IgD-negative memory B cell (primary cell): ENCODE measurements around the gene PACRG. TPM values are rescaled to one million over a fixed set of nuclear protein-coding genes. Genes with fewer than 3 reads are reported as not detected.

Experiments
- H3K27ac Mint-ChIP-seq, 3 donors: one replicate each; pipeline ENCODE4 v1.8.0; 2020 to 2022; ENCODE audit warnings: mild to moderate bottlenecking in 3 of 3, mixed read lengths in 3 of 3, moderate library complexity in 1 of 3
- H3K27me3 Mint-ChIP-seq: one replicate; pipeline ENCODE4 v1.8.0; 2021; ENCODE audit warnings: mixed read lengths
- H3K36me3 Mint-ChIP-seq: one replicate; pipeline ENCODE4 v1.8.0; 2020; ENCODE audit warnings: mild to moderate bottlenecking, mixed read lengths
- H3K4me1 Mint-ChIP-seq, 3 donors: one replicate each; pipeline ENCODE4 v1.8.0; 2020 to 2022; ENCODE audit warnings: mixed read lengths in 3 of 3, mild to moderate bottlenecking in 1 of 3
- H3K4me3 Mint-ChIP-seq, 4 donors: one replicate each; pipeline ENCODE4 v1.8.0; 2020 to 2022; ENCODE audit warnings: mild to moderate bottlenecking in 4 of 4, mixed read lengths in 4 of 4, moderate library complexity in 3 of 4
- H3K9me3 Mint-ChIP-seq, 3 donors: one replicate each; pipeline ENCODE4 v1.8.0; 2020 to 2021; ENCODE audit warnings: mixed read lengths in 3 of 3, mild to moderate bottlenecking in 1 of 3
- polyA plus RNA-seq: library from polyadenylated mRNA; unstranded; fragments of 300-500 nt; fragmentation: Illumina TruSeq; gene quantifications from one replicate; pipeline ENCODE4 v1.2.3, GENCODE V29; 2021

Gene PACRG
- polyA plus RNA-seq, 1 donor from 2014 or later, result not detected

GRCh38 chr6:163342571-163343539 is 615.1 kb downstream of the PACRG start:
- Mint-ChIP-seq H3K27me3 (no peaks in the 10 kb centered on the region), H3K27ac (no peak overlapping the region), H3K4me1 (no peaks in the 10 kb centered on the region), H3K9me3 (no peaks in the 10 kb centered on the region), H3K36me3 (no peaks in the 10 kb centered on the region), H3K4me3 (no peak overlapping the region)

DNA sequence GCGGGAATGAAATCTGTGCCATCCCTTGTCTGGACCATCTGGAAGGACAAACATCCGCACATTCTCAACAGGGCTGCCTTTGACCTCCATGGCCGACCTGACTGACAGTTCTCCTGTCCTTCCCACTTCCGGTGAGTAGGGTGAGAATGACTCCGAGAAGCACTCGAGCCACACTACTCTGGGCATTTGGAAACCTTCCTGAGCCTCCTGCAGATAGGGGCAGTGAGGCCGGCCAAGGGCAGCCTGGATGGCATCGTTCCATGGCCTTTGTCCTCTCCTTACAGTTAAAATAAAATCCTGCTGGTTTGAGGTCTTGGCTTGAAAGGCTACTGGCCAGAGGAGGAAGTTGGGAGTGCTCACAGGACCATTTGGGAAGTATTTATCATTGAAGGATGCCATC is 615.8 kb downstream of the PACRG start:
- H3K36me3 Mint-ChIP-seq, result no peaks in the 10 kb centered on the region
- no peaks in the 10 kb centered on the region for H3K9me3 Mint-ChIP-seq
- H3K4me3 Mint-ChIP-seq, result no peak overlapping the region
- H3K27ac Mint-ChIP-seq, result no peak overlapping the region
- no peaks in the 10 kb centered on the region for H3K4me1 Mint-ChIP-seq
- H3K27me3 Mint-ChIP-seq, result no peaks in the 10 kb centered on the region

DNA sequence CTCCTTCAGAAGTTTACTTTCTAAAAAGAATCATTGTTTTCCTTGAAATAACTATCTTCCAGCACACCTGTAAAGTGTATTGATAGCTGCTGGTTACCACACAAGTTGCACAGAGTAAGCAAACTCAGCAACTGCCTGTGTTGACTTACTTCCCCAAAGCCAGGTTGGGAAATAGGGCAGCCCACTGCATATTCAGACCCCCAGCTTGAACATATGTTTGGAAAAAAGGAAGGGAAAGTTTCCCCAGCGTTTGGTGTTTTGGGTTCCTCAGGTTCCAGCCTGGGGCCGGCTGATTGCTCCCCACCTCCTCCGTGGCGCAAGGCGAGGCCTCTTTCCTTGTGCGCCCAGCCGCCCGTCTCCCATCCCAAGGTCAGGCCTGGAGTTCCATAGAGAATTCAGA is 616.6 kb downstream of the PACRG start:
- no peaks in the 10 kb centered on the region for H3K36me3 Mint-ChIP-seq
- no peaks in the 10 kb centered on the region for H3K9me3 Mint-ChIP-seq
- H3K4me3 Mint-ChIP-seq, result no peak overlapping the region
- H3K27me3 Mint-ChIP-seq, result no peaks in the 10 kb centered on the region
- no peak overlapping the region for H3K27ac Mint-ChIP-seq
- no peaks in the 10 kb centered on the region for H3K4me1 Mint-ChIP-seq

GRCh38 chr6:163345931-163346330 is 618.2 kb downstream of the PACRG start:
- Mint-ChIP-seq H3K4me1 (no peaks in the 10 kb centered on the region), H3K36me3 (no peaks in the 10 kb centered on the region), H3K9me3 (no peaks in the 10 kb centered on the region), H3K27ac (no peak overlapping the region), H3K27me3 (no peaks in the 10 kb centered on the region), H3K4me3 (no peak overlapping the region)

- H3K4me1 Mint-ChIP-seq, result no peaks in the 10 kb centered on the region
- no peak overlapping the region for H3K4me3 Mint-ChIP-seq
- no peak overlapping the region for H3K27ac Mint-ChIP-seq
- H3K27me3 Mint-ChIP-seq, result no peaks in the 10 kb centered on the region
- no peaks in the 10 kb centered on the region for H3K36me3 Mint-ChIP-seq
- H3K9me3 Mint-ChIP-seq, result no peaks in the 10 kb centered on the region
Observed at GRCh38 chr6:163346497-163346961, 618.8 kb downstream of the PACRG start.

DNA sequence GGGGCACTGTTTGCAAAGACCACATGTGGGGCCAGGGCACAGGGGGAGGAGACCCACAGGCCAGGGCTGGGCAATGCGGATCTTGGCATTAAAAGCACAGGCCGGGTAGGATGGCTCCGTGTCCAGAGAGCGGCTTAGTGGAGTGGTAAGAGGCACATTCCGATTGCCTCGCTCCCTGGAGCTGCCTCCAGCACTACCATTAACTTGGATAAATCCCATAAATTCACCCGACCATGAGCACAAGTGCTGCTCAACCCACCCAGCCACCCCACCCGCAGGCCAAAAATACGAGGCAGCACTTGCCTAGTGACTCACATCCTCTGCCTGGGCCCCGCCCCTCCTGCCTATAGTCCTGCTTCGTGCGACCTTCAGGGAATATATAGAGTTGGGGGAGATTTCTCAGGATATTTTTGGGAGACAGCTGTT is 619.3 kb downstream of the PACRG start:
- H3K4me3 Mint-ChIP-seq, result no peak overlapping the region
- no peaks in the 10 kb centered on the region for H3K36me3 Mint-ChIP-seq
- H3K4me1 Mint-ChIP-seq, result no peaks in the 10 kb centered on the region
- H3K27ac Mint-ChIP-seq, result no peak overlapping the region
- H3K27me3 Mint-ChIP-seq, result no peaks in the 10 kb centered on the region
- H3K9me3 Mint-ChIP-seq, result no peaks in the 10 kb centered on the region

GRCh38 chr6:163348789-163349680 is 621.3 kb downstream of the PACRG start:
- Mint-ChIP-seq H3K9me3 (no peaks in the 10 kb centered on the region), H3K27ac (no peak overlapping the region), H3K4me3 (no peak overlapping the region), H3K4me1 (no peaks in the 10 kb centered on the region), H3K27me3 (no peaks in the 10 kb centered on the region), H3K36me3 (no peaks in the 10 kb centered on the region)

GRCh38 chr6:163349696-163350095 is 621.9 kb downstream of the PACRG start:
- Mint-ChIP-seq H3K9me3 (no peaks in the 10 kb centered on the region), H3K27me3 (no peaks in the 10 kb centered on the region), H3K4me1 (peaks cover 3 to 6% (median 4%) of the 10 kb centered on the region in 3 donors), H3K27ac (no peak overlapping the region), H3K36me3 (no peaks in the 10 kb centered on the region), H3K4me3 (no peak overlapping the region)

DNA sequence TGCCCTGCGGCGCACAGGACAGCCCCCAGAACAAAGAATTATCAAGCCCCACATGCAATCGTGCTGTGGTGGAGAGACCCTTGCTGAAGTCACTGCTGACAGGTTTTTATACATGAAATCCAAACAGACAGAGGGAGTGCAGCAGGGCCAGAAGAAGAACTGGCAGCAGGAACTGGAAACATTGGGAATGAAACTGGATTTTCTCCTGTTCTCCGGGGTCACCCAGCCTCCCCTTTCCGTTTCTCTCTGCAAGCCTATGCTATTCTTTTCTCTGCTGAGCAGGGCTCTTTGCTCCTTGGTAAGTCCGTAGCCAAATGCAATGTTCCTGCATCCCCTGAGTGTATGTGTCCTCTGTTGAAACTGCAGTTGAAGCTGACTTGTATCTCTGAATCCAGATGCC is 623.2 kb downstream of the PACRG start:
- H3K27me3 Mint-ChIP-seq, result no peaks in the 10 kb centered on the region
- H3K36me3 Mint-ChIP-seq, result no peaks in the 10 kb centered on the region
- H3K27ac Mint-ChIP-seq, result peak overlapping the region in 1 of 3 donors; percentile 50
- H3K4me1 Mint-ChIP-seq, result peaks cover 14 to 16% (median 15%) of the 10 kb centered on the region in 3 donors
- no peak overlapping the region for H3K4me3 Mint-ChIP-seq
- no peaks in the 10 kb centered on the region for H3K9me3 Mint-ChIP-seq

- no peaks in the 10 kb centered on the region for H3K36me3 Mint-ChIP-seq
- H3K4me3 Mint-ChIP-seq, result no peak overlapping the region
- no peaks in the 10 kb centered on the region for H3K27me3 Mint-ChIP-seq
- H3K27ac Mint-ChIP-seq, result no peak overlapping the region
- no peaks in the 10 kb centered on the region for H3K9me3 Mint-ChIP-seq
- H3K4me1 Mint-ChIP-seq, result peaks cover 14 to 16% (median 15%) of the 10 kb centered on the region in 3 donors
Observed at GRCh38 chr6:163352011-163352685, 624.4 kb downstream of the PACRG start.

DNA sequence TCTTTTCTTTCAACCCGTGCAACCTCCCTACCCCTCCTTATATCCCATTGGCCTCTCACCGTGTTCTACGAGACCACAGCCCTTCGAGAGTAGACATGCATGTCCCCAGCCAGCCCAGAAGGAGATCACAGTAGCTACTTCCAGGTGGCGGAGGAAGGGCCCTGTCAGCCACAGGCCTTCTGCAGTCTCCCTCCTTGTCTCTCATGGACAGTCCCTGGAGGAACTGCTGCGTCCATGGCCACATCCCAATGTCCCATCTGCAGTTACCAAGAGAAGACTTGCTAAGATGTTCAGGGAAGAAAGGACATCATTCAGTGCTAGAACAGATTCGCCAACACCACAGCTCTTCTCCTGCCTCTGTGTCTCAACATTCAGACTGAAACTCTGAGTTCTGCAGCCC is 625.2 kb downstream of the PACRG start:
- H3K9me3 Mint-ChIP-seq, result no peaks in the 10 kb centered on the region
- no peaks in the 10 kb centered on the region for H3K36me3 Mint-ChIP-seq
- H3K27me3 Mint-ChIP-seq, result no peaks in the 10 kb centered on the region
- H3K4me1 Mint-ChIP-seq, result peaks cover 14 to 16% (median 15%) of the 10 kb centered on the region in 3 donors
- peak overlapping the region in 1 of 4 donors; percentile 30 for H3K4me3 Mint-ChIP-seq
- no peak overlapping the region for H3K27ac Mint-ChIP-seq

GRCh38 chr6:163354085-163354484 is 626.3 kb downstream of the PACRG start:
- no peak overlapping the region for H3K4me3 Mint-ChIP-seq
- no peaks in the 10 kb centered on the region for H3K36me3 Mint-ChIP-seq
- no peak overlapping the region for H3K27ac Mint-ChIP-seq
- H3K4me1 Mint-ChIP-seq, result peaks cover 14 to 16% (median 15%) of the 10 kb centered on the region in 3 donors
- H3K9me3 Mint-ChIP-seq, result no peaks in the 10 kb centered on the region
- no peaks in the 10 kb centered on the region for H3K27me3 Mint-ChIP-seq

GRCh38 chr6:163354761-163355425 is 627.1 kb downstream of the PACRG start:
- peak overlapping the region in 2 of 3 donors; percentile 30 to 47 for H3K27ac Mint-ChIP-seq
- H3K9me3 Mint-ChIP-seq, result no peaks in the 10 kb centered on the region
- H3K4me1 Mint-ChIP-seq, result peaks cover 14 to 16% (median 15%) of the 10 kb centered on the region in 3 donors
- no peaks in the 10 kb centered on the region for H3K27me3 Mint-ChIP-seq
- H3K36me3 Mint-ChIP-seq, result no peaks in the 10 kb centered on the region
- H3K4me3 Mint-ChIP-seq, result peak overlapping the region; percentile 43 to 93 (median 84)

DNA sequence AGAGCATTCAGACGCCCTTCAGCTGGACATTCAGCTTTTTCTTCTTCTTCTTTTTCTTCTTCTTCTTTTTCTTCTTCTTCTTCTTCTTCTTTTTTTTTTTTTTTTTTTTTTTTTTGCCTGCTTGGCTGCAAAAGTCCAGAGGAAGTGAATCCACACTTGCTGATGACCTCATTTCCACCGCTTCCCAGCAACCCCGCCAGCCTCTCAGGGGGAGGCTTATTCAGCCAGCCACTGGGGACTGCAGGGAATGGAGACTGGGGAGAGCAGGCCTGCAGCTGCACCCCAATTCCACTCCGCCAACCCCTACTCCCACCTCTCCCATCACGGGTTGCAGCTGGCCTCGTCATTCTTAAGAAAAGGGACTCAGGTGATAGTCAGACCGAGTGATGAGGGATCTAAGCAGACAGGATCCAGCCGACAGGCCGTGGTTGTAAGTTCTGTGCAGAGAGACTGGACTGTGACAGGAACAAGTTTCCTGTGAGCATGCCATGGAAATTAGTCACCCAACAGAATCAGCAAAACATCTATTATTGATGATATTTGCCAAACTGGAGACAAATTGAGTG is 627.7 kb downstream of the PACRG start:
- Mint-ChIP-seq H3K9me3 (no peaks in the 10 kb centered on the region), H3K27ac (peak overlapping the region in 2 of 3 donors; percentile 30 to 47), H3K36me3 (no peaks in the 10 kb centered on the region), H3K4me1 (peaks cover 14 to 16% (median 15%) of the 10 kb centered on the region in 3 donors), H3K27me3 (no peaks in the 10 kb centered on the region), H3K4me3 (peak overlapping the region; percentile 43 to 93 (median 84))
